ENCODE data around the gene SLC9A9.

Gene SLC9A9

DNA sequence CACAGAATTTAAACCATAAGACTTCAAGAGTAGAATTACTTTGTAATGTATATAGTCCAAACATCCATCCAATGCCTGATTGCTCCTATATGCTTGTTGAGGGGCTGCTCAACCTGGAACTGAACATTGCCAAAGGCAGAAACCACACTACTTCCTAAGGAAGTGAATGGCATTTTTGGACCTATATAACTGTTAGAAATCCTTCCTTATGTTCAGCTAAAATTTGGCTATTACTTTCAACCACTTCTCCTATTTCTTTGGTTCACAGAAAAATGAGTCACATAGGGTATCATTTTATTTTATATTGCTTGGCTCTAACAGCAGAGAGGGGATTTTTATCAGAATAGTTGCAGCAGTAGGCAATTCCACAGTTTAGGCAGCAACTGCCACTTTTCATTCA lies 342.1 kb downstream of the SLC9A9 start:
- ATAC-seq (ENCODE audit: insufficient read depth, low read depth): peak; percentile 56
- Histone ChIP-seq H3K4me3 (ENCODE audit: low read depth in 1 of 2, low read length in 2 of 2) (no peak overlapping the region), H3K36me3 (ENCODE audit: insufficient read depth, low read length) (no peaks in the 10 kb centered on the region), H3K9ac (ENCODE audit: low read depth, low read length) (no peak overlapping the region), H3K27me3 (ENCODE audit: insufficient read depth, low read length, poor library complexity) (no peaks in the 10 kb centered on the region), H3K4me2 (ENCODE audit: insufficient read depth, low read length) (no peak overlapping the region), H4K20me1 (ENCODE audit: insufficient read depth, low read length) (no peaks in the 10 kb centered on the region), H3K4me1 (ENCODE audit: insufficient read depth, low read length) (peaks cover 34% of the 10 kb centered on the region), H3K27ac (ENCODE audit: low read length) (peak overlapping the region; percentile 59; the same call in 1 of the 2 replicates), H2AFZ (ENCODE audit: low read depth, low read length) (0 out of 2 replicates have a peak overlapping the region, but pooled peaks have one; percentile 22), H3K9me3 (ENCODE audit: insufficient read depth, low read length, severe bottlenecking) (no peaks in the 10 kb centered on the region), H3K79me2 (ENCODE audit: insufficient read depth, low read length) (no peaks in the 10 kb centered on the region)
- no peak for DNase-seq
- TF ChIP-seq EZH2 (IDR thresholded peaks at IDR 0.05; ENCODE audit: borderline replicate concordance, low read depth, low read length, severe bottlenecking): no peak
- TF ChIP-seq, protein P1, sequence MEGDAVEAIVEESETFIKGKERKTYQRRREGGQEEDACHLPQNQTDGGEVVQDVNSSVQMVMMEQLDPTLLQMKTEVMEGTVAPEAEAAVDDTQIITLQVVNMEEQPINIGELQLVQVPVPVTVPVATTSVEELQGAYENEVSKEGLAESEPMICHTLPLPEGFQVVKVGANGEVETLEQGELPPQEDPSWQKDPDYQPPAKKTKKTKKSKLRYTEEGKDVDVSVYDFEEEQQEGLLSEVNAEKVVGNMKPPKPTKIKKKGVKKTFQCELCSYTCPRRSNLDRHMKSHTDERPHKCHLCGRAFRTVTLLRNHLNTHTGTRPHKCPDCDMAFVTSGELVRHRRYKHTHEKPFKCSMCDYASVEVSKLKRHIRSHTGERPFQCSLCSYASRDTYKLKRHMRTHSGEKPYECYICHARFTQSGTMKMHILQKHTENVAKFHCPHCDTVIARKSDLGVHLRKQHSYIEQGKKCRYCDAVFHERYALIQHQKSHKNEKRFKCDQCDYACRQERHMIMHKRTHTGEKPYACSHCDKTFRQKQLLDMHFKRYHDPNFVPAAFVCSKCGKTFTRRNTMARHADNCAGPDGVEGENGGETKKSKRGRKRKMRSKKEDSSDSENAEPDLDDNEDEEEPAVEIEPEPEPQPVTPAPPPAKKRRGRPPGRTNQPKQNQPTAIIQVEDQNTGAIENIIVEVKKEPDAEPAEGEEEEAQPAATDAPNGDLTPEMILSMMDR (IDR thresholded peaks at IDR 0.05; ENCODE audit: borderline replicate concordance, extremely low read depth, low read length, poor library complexity, severe bottlenecking): no peak

GRCh38 chr3:143503325-143503885 lies 344.9 kb downstream of the SLC9A9 start:
- no peaks in the 10 kb centered on the region for H3K79me2 ChIP-seq (ENCODE audit: insufficient read depth, low read length)
- H3K4me1 ChIP-seq (ENCODE audit: insufficient read depth, low read length): peaks cover 19% of the 10 kb centered on the region
- H3K4me3 ChIP-seq (ENCODE audit: low read depth in 1 of 2, low read length in 2 of 2): no peak overlapping the region
- TF ChIP-seq, protein P1 (IDR thresholded peaks at IDR 0.05; ENCODE audit: borderline replicate concordance, extremely low read depth, low read length, poor library complexity, severe bottlenecking): no peak
- TF ChIP-seq EZH2 (IDR thresholded peaks at IDR 0.05; ENCODE audit: borderline replicate concordance, low read depth, low read length, severe bottlenecking): no peak
- H3K4me2 ChIP-seq (ENCODE audit: insufficient read depth, low read length): no peak overlapping the region
- H3K27me3 ChIP-seq (ENCODE audit: insufficient read depth, low read length, poor library complexity): no peaks in the 10 kb centered on the region
- DNase-seq (no peak), ATAC-seq (ENCODE audit: insufficient read depth, low read depth) (no peak)
- H3K36me3 ChIP-seq (ENCODE audit: insufficient read depth, low read length): no peaks in the 10 kb centered on the region
- no peaks in the 10 kb centered on the region for H3K9me3 ChIP-seq (ENCODE audit: insufficient read depth, low read length, severe bottlenecking)
- no peak overlapping the region for H3K27ac ChIP-seq (ENCODE audit: low read length)
- no peak overlapping the region for H2AFZ ChIP-seq (ENCODE audit: low read depth, low read length)
- no peak overlapping the region for H3K9ac ChIP-seq (ENCODE audit: low read depth, low read length)
- H4K20me1 ChIP-seq (ENCODE audit: insufficient read depth, low read length): no peaks in the 10 kb centered on the region

GRCh38 chr3:143502081-143502480 lies 346.2 kb downstream of the SLC9A9 start:
- no peaks in the 10 kb centered on the region for H3K9me3 ChIP-seq (ENCODE audit: insufficient read depth, low read length, severe bottlenecking)
- H3K9ac ChIP-seq (ENCODE audit: low read depth, low read length): no peak overlapping the region
- H3K27me3 ChIP-seq (ENCODE audit: insufficient read depth, low read length, poor library complexity): no peaks in the 10 kb centered on the region
- H3K4me2 ChIP-seq (ENCODE audit: insufficient read depth, low read length): no peak overlapping the region
- H3K4me1 ChIP-seq (ENCODE audit: insufficient read depth, low read length): peaks cover 12% of the 10 kb centered on the region
- H3K79me2 ChIP-seq (ENCODE audit: insufficient read depth, low read length): no peaks in the 10 kb centered on the region
- no peak for TF ChIP-seq EZH2 (IDR thresholded peaks at IDR 0.05; ENCODE audit: borderline replicate concordance, low read depth, low read length, severe bottlenecking)
- TF ChIP-seq, protein P1 (IDR thresholded peaks at IDR 0.05; ENCODE audit: borderline replicate concordance, extremely low read depth, low read length, poor library complexity, severe bottlenecking): no peak
- H4K20me1 ChIP-seq (ENCODE audit: insufficient read depth, low read length): no peaks in the 10 kb centered on the region
- DNase-seq (no peak), ATAC-seq (ENCODE audit: insufficient read depth, low read depth) (no peak)
- H2AFZ ChIP-seq (ENCODE audit: low read depth, low read length): no peak overlapping the region
- H3K27ac ChIP-seq (ENCODE audit: low read length): no peak overlapping the region
- H3K4me3 ChIP-seq (ENCODE audit: low read depth in 1 of 2, low read length in 2 of 2): no peak overlapping the region
- no peaks in the 10 kb centered on the region for H3K36me3 ChIP-seq (ENCODE audit: insufficient read depth, low read length)

Measured in DND-41 (cell line).